Hepatocyte (in vitro differentiated cells): ENCODE measurements around the gene LTB4R2.

ENCODE experiments used
- EZH2 ChIP-seq: fragments of 200-600 bp; sonication (generic); IDR thresholded peaks from 2 replicates; pipeline ENCODE4 v1.6.1; 2016; ENCODE audit warnings: antibody characterized with exemption, mild to moderate bottlenecking, borderline replicate concordance
- EZH2phosphoT487 ChIP-seq: fragments of 200-600 bp; sonication (generic); IDR thresholded peaks from one replicate; pipeline ENCODE4 v1.6.1; 2018; ENCODE audit warnings: antibody characterized with exemption, mild to moderate bottlenecking, low read depth, moderate library complexity; ENCODE audit not compliant: unreplicated experiment, severe bottlenecking
- TF ChIP-seq, protein P1 (sequence below): fragments of 200-600 bp; sonication (generic); IDR thresholded peaks from 2 replicates; pipeline ENCODE4 v1.5.1; 2016; ENCODE audit warnings: antibody characterized with exemption, mild to moderate bottlenecking; ENCODE audit not compliant: poor library complexity

DNA sequence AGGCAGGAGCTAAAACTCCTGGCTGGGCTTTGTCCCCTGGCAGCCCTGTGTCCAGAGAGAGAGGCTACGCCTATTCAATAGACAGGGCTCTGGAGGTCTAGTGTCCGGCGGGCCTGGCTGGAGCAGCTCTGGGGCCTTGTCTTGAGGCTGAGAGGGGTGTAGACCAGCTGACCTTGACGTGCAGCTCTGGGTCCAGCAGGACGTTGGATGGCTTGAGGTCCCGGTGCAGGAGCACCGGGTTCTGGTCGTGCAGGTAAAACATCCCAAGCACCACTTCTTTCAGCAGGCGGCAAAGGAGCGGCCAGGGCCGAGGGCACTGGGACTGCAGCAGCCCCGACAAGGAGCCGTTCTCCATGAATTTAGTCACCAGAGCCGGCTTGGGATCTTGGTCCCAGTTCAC is 28.9 kb downstream of the LTB4R2 start:
- TF ChIP-seq, protein P1, sequence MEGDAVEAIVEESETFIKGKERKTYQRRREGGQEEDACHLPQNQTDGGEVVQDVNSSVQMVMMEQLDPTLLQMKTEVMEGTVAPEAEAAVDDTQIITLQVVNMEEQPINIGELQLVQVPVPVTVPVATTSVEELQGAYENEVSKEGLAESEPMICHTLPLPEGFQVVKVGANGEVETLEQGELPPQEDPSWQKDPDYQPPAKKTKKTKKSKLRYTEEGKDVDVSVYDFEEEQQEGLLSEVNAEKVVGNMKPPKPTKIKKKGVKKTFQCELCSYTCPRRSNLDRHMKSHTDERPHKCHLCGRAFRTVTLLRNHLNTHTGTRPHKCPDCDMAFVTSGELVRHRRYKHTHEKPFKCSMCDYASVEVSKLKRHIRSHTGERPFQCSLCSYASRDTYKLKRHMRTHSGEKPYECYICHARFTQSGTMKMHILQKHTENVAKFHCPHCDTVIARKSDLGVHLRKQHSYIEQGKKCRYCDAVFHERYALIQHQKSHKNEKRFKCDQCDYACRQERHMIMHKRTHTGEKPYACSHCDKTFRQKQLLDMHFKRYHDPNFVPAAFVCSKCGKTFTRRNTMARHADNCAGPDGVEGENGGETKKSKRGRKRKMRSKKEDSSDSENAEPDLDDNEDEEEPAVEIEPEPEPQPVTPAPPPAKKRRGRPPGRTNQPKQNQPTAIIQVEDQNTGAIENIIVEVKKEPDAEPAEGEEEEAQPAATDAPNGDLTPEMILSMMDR: no peak
- no peak for TF ChIP-seq EZH2
- TF ChIP-seq EZH2phosphoT487: no peak
